ENCODE measurements around the gene TMEM184A.

Gene TMEM184A

GRCh38 chr7:1555813-1556543, at the start of gene TMEM184A:
TSS of gene TMEM184A (minus strand) at chr7:1556205. CDS start at chr7:1555484, 721 bp downstream.
- peak; percentile 29 for DNase-seq (ENCODE audit: low read depth)

GRCh38 chr7:1604383-1604782, 48.4 kb upstream of the TMEM184A start:
- no peak for DNase-seq (ENCODE audit: low read depth)

DNA sequence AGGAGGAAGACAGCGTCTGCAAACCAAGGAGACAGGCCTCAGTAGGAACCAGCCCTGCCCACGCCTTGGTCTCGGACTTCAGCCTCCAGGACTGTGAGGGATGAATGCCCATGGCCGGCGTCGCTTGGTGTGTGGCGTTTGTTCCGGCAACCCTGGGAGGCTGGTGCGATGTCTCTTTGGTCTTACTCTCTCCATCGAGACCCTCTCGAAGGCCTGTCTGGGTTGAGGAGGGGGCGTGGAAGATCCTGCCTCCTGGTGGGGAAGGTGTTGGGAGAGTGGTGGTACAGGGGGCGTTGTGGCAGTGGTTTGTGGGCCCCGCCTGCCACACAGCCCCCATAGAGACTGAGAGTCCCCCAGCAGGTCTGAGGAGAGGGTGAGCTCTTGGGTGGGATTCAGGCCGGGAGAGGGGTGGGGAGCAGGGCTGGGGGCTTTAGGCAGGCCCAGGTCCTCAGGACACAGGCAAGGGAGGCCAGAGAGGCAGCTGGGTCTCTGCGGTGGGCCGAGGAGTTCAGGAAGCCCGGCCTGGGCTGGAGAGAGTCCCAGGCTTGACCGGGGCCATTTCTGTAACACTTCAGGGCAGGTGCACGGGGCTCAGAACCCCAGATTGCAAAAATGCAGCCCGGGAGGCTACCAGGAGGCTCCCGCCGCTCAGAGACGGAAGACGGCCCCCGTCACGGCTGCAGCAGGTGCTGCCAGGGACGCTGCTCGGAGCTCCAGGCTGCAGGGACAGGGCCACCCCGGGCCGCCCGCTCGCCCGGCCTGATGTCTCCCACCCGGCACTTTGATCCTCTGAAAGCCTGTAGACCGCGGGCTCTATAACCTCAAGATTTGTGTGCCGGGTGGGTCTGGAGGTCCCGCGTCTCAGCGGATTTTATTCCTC, 47.6 kb upstream of the TMEM184A start:
- no peak for DNase-seq (ENCODE audit: low read depth)

DNA sequence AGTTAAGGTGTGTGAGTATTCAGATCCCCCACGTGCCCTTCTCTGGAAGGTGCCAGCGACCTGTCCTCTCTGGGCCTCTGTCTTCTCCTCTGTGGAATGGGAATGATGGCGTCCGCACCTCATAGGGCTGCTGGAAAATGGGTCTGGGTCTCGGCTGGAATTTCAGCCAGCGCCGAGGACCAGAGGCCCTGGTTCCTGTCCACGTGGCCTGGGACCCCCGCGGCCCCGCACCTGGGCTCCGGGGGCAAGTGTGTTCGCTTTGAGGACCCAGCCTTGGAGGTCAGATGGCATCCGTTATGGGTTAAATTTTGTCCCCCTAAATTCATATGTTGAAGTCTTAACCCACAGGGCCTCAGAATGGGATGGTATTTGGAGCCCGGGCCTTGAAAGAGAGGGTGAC, 46.4 kb upstream of the TMEM184A start:
- DNase-seq (ENCODE audit: low read depth), result no peak

DNA sequence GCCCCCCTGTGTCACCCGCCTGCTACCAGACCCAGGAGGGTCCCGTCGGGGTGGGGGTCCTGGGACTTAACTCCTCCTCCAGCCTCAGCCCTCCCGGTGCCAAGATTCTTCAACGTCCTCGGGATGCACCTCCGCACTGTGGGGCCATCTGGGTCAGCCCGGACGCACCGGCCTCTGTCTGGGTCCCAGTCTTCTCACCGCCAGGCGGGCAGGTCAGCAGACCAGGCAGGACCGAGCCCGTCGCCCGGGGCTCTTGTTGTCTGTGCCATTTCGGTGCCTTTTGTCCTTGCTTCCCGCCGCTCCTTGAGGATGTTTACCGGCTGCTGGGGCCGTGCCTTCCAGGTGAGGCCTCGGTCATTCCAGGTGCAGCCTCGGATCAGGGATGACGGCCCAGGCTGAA, 46.0 kb upstream of the TMEM184A start:
- DNase-seq (ENCODE audit: low read depth), result no peak

DNA sequence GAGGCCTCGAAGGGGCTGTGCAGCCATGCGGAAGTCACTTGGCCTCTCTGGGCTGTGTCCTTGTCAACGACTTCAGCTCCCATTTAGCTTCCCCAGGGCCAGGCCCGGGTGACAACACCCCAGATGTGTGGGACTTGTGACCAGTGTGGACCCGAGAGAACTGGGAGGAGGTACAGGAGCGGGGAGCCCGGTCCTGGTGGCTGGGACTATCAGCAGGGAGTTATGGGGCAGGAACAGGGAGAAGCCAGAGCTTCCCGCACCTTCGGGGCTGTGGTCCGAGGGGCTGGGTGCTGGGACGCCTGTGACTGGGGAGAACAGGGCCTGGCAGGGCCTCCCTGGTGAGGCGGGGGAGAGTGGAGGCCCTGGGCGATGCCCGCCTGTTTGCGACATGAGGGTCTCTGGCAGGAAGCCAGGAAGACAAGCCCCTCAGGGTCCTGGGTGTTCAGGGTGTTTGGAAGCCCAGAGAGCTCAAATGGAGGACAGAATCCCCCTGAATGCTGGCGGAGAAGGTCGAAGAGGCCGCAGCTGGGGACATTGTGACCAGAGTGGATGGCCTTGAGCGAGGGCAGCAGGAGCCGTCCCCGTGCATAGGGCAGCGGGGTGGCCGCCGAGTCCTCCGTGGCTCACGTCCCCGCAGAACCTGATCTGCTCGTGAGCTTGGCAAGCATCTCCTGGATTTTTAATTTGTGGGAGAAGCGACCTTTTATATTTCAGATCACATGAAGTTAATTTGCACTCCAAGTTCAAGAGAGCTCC, 43.8 kb upstream of the TMEM184A start:
- no peak for DNase-seq (ENCODE audit: low read depth)

- no peak for DNase-seq (ENCODE audit: low read depth)
Measured at GRCh38 chr7:1598961-1599639, 43.1 kb upstream of the TMEM184A start.

GRCh38 chr7:1598286-1598685, 42.3 kb upstream of the TMEM184A start:
- no peak for DNase-seq (ENCODE audit: low read depth)

GRCh38 chr7:1597791-1598190, 41.8 kb upstream of the TMEM184A start:
- DNase-seq (ENCODE audit: low read depth), result no peak

DNA sequence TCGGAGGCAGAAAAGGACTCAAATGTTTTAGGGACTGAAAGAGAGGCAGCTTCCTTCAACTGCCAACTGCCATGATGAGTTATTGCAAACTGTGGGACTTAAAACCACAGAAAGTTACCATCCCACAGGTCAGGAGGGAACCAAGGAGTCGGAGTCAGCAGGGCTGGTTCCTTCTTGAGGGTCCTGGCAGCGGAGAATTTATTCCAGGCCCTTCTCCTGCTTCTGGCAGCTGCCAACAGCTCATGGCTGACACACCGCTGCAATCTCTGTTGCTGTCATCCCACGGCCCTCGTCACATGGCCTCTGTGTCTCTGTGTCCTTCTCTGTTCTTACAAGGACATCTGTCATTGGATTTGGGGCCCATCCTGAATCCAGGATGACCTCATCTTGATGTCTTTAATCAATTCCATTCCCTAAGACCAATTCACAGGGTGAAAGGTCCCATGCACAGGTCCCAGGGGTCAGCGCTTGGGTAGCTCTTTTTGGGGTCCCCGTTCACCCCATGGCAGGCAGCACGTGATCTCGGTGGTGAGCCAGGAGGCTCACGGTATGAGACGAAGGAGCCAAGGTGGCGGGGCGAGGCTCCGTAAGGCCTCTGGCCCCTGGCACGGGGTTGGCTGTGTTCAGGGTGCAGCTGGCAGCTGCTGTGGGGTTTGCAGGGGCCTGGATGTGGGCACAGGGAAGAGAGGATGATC, 41.2 kb upstream of the TMEM184A start:
- DNase-seq (ENCODE audit: low read depth), result no peak

DNA sequence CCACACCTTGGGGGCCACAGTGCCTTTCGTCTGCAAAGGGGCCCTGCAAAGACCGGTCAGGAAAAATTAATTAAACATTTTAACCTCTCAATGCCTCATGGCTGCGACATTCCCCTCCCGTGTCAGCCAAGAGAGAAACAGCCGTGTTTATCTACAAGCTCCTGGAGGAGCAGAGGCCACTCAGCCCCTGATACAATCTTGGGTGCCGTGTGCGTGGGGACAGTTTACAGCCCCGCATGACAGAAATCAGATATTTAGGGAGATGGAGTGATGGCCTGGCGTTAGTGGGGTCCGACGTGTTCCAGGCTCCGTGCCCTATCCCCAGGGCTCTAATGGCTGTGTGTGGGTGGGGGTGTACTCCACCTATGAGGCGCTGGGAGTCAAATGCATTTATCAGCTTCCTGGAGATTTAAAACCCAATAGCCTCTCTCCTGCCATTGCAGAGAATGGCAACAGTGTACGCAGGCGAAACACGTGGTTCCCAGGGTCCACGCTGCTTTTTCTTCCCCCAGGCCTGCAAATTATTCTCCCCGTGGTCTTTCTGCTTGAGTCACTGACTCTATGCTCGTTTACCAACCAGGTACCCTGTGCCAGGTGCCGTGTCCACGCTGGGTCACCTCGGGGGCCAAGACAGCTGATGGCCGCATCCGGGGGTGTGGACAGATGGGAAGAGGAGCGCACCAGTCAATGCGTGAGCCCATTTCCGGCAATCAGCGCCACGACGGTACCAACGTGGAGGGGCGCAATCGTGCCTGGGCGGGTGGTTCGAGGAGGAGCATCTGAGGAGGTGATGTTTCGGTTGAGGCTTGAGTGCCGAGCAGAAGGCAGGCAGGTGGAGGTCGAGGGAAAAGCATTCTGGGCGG, 40.4 kb upstream of the TMEM184A start:
- no peak for DNase-seq (ENCODE audit: low read depth)

- no peak for DNase-seq (ENCODE audit: low read depth)
Measured at GRCh38 chr7:1595636-1596035, 39.6 kb upstream of the TMEM184A start.

- DNase-seq (ENCODE audit: low read depth), result no peak
Measured at GRCh38 chr7:1595027-1595426, 39.0 kb upstream of the TMEM184A start.

DNA sequence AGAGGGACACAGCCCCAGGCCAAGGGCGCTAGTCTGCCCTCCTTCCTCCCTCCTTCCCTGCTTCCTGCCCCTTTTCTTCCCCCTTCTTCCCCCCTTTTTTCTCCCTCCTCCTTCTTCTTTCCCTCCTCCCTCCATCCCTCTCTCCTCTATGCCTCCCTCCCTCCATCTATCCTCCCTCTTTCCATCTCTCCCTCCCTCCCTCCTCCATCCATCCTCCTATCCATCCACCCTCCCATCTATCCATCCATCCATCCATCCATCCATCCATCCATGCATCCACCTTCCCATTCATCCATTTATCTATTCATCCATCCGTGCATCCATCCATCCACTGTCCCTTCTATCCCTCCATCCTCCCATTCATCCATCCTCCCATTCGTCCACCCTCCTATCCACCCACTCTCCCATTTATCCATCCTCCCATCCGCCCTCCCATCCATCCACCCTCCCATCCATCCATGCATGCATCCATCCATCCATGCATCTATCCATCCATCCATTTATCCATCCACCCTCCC, 38.0 kb upstream of the TMEM184A start:
- no peak for DNase-seq (ENCODE audit: low read depth)

GRCh38 chr7:1593091-1593866, 37.3 kb upstream of the TMEM184A start:
- no peak for DNase-seq (ENCODE audit: low read depth)

- DNase-seq (ENCODE audit: low read depth), result no peak
Measured at GRCh38 chr7:1592299-1592871, 36.4 kb upstream of the TMEM184A start.

GRCh38 chr7:1591876-1592275, 35.9 kb upstream of the TMEM184A start:
- no peak for DNase-seq (ENCODE audit: low read depth)

- no peak for DNase-seq (ENCODE audit: low read depth)
Measured at GRCh38 chr7:1591396-1591795, 35.4 kb upstream of the TMEM184A start.

- no peak for DNase-seq (ENCODE audit: low read depth)
Measured at GRCh38 chr7:1590887-1591286, 34.9 kb upstream of the TMEM184A start.

Measured in activated T-cell treated with anti-CD3 and anti-CD28 coated beads for 1 hour (primary cell).